SK-N-SH (cell line): ENCODE results near the gene ATP6V0E2.
"Not testable (repeated sequence)": the region's sequence is repeated elsewhere in the genome, so short reads cannot be mapped to it uniquely, and the experiment has no call there.

Source experiments
- FOXM1 ChIP-seq: IDR thresholded peaks from 2 replicates; pipeline ENCODE4 v1.4.0; 2012; ENCODE audit warnings: low read depth, mild to moderate bottlenecking
- POLR2AphosphoS5 ChIP-seq: IDR thresholded peaks from 2 replicates; pipeline ENCODE4 v1.6.1; 2012; ENCODE audit warnings: low read depth, low read length
- RAD21 ChIP-seq: IDR thresholded peaks from 2 replicates; pipeline ENCODE4 v1.6.1; 2012; ENCODE audit warnings: mild to moderate bottlenecking, low read length
- RCOR1 ChIP-seq: fragments of 150-350 bp; IDR thresholded peaks from 2 replicates; pipeline ENCODE4 v1.6.1; 2017; ENCODE audit warnings: antibody characterized with exemption, low read length
- RFX5 ChIP-seq: IDR thresholded peaks from 2 replicates; pipeline ENCODE4 v1.6.1; 2012; ENCODE audit warnings: mild to moderate bottlenecking, improper control_type of control experiment, low read length
- TEAD4 ChIP-seq: IDR thresholded peaks from 2 replicates; pipeline ENCODE4 v1.4.0; 2012; ENCODE audit warnings: mild to moderate bottlenecking, borderline replicate concordance; ENCODE audit not compliant: insufficient read depth
- USF2 ChIP-seq: fragments of 150-350 bp; IDR thresholded peaks from 2 replicates; pipeline ENCODE4 v1.6.1; 2017; ENCODE audit warnings: antibody characterized with exemption, low read length, low read depth, borderline replicate concordance
- TF ChIP-seq, protein P1 (sequence below): fragments of 200-600 bp; sonication (generic); IDR thresholded peaks from 2 replicates; pipeline ENCODE4 v1.6.1; 2017; ENCODE audit warnings: antibody characterized with exemption, mild to moderate bottlenecking, moderate library complexity

GRCh38 chr7:149830527-149830926 lies 43.2 kb upstream of the ATP6V0E2 start:
- not testable (repeated sequence) for TF ChIP-seq POLR2AphosphoS5, RCOR1, FOXM1, TEAD4, RAD21, USF2, RFX5
- TF ChIP-seq, protein P1, sequence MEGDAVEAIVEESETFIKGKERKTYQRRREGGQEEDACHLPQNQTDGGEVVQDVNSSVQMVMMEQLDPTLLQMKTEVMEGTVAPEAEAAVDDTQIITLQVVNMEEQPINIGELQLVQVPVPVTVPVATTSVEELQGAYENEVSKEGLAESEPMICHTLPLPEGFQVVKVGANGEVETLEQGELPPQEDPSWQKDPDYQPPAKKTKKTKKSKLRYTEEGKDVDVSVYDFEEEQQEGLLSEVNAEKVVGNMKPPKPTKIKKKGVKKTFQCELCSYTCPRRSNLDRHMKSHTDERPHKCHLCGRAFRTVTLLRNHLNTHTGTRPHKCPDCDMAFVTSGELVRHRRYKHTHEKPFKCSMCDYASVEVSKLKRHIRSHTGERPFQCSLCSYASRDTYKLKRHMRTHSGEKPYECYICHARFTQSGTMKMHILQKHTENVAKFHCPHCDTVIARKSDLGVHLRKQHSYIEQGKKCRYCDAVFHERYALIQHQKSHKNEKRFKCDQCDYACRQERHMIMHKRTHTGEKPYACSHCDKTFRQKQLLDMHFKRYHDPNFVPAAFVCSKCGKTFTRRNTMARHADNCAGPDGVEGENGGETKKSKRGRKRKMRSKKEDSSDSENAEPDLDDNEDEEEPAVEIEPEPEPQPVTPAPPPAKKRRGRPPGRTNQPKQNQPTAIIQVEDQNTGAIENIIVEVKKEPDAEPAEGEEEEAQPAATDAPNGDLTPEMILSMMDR, result not testable (repeated sequence)
